ENCODE data around the gene LENEP. TPM values are rescaled to one million over a fixed set of nuclear protein-coding genes. Genes with fewer than 3 reads are reported as not detected.

Gene LENEP
- total RNA-seq, 2 experiments from 2014 or later: 0.78 to 2.3 TPM

DNA sequence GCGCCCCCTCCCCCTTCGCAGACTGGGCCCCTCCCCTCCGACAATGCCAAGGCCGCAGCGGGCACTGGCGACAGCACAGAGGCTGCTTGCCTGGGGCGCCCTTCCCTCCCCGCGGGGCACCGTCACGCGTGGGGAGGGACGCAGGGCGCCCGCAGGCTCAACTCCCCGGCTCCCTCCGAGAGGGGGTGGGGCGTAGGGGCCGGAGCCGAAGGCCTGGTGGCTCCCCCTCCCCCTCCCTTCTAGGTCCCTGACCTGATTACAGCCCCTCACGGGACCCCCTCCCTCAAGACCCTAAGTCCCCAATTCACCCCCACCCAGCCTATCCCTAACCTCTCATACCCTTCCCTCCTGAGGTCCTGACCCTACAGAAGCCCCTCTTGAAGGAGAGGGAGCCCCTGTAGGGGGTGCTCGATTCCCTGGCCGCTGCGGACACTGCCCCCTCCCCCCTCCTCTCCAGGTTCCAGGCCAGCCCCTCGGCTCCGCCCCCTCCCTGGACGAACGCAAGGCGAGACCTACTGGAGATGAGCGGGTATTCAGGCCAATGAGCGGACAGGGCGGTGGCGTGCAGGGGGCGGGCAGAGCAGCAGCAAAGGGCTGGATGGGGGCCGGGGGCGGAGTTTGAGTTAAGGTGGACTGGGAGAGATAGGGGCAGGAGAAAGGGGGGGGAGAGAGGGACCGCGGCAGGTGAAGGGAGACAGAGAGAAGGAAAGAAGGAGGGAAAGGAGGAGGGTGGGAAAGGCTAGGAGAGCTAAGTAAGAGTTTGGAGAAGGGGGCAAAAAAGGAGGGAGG lies 8.5 kb downstream of the LENEP start:
- peak overlapping the region; percentile 71 for H3K4me3 ChIP-seq (ENCODE audit: low read depth, low read length, poor library complexity, severe bottlenecking)
- TF ChIP-seq, protein P1, sequence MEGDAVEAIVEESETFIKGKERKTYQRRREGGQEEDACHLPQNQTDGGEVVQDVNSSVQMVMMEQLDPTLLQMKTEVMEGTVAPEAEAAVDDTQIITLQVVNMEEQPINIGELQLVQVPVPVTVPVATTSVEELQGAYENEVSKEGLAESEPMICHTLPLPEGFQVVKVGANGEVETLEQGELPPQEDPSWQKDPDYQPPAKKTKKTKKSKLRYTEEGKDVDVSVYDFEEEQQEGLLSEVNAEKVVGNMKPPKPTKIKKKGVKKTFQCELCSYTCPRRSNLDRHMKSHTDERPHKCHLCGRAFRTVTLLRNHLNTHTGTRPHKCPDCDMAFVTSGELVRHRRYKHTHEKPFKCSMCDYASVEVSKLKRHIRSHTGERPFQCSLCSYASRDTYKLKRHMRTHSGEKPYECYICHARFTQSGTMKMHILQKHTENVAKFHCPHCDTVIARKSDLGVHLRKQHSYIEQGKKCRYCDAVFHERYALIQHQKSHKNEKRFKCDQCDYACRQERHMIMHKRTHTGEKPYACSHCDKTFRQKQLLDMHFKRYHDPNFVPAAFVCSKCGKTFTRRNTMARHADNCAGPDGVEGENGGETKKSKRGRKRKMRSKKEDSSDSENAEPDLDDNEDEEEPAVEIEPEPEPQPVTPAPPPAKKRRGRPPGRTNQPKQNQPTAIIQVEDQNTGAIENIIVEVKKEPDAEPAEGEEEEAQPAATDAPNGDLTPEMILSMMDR (conservative IDR thresholded peaks at IDR 0.05; ENCODE audit: low read length): peak; percentile 74
- no peak for TF ChIP-seq EZH2phosphoT487 (IDR thresholded peaks at IDR 0.05; ENCODE audit: borderline replicate concordance, low read depth, low read length)
- peak overlapping the region; percentile 79; the same call in 1 of the 2 replicates for H2AFZ ChIP-seq (ENCODE audit: low read length)
- DNase-seq (ENCODE audit: low spot score): peak; percentile 98
- no TSS peak for BruUV-seq (replicated peaks)
- H3K9me2 ChIP-seq (ENCODE audit: insufficient read depth, low read length): no peaks in the 10 kb centered on the region
- H3K36me3 ChIP-seq (ENCODE audit: insufficient read depth, low read length): no peaks in the 10 kb centered on the region
- peaks cover 65% of the 10 kb centered on the region for H3K4me1 ChIP-seq (ENCODE audit: insufficient read depth, low read length, poor library complexity, severe bottlenecking)
- H3K9me3 ChIP-seq (ENCODE audit: low read length): no peaks in the 10 kb centered on the region
- POLR2A ChIA-PET: interaction anchor here (0.6 to 1.9 kb wide), 3 partner anchors 19 to 50 kb away, joined by 3 to 6 read pairs (median 4); partner anchors contain the start of genes FLAD1 and PBXIP1
- peak overlapping the region; percentile 92 for H3K27ac ChIP-seq (ENCODE audit: low read depth, low read length, poor library complexity, severe bottlenecking)
- intact Hi-C loops (cut with micrococcal nuclease; ENCODE audit: unreplicated experiment): loop anchor here (1.0 to 5.0 kb wide), 5 partner anchors 15 to 140 kb away; partner anchors contain the start of genes ADAM15 and EFNA4
- no peaks in the 10 kb centered on the region for H4K20me1 ChIP-seq (ENCODE audit: insufficient read depth, low read length)
- CTCF ChIA-PET (ENCODE audit: unreplicated experiment): interaction anchor here (1.7 kb wide), 1 partner anchor 15 kb away, joined by 5 read pairs; no protein-coding TSS in a partner anchor
- H3K4me2 ChIP-seq (ENCODE audit: low read length): peak overlapping the region; percentile 94
- peaks cover 10% of the 10 kb centered on the region; the same call in 1 of the 2 replicates for H3K79me2 ChIP-seq (ENCODE audit: insufficient read depth, low read depth, low read length)

DNA sequence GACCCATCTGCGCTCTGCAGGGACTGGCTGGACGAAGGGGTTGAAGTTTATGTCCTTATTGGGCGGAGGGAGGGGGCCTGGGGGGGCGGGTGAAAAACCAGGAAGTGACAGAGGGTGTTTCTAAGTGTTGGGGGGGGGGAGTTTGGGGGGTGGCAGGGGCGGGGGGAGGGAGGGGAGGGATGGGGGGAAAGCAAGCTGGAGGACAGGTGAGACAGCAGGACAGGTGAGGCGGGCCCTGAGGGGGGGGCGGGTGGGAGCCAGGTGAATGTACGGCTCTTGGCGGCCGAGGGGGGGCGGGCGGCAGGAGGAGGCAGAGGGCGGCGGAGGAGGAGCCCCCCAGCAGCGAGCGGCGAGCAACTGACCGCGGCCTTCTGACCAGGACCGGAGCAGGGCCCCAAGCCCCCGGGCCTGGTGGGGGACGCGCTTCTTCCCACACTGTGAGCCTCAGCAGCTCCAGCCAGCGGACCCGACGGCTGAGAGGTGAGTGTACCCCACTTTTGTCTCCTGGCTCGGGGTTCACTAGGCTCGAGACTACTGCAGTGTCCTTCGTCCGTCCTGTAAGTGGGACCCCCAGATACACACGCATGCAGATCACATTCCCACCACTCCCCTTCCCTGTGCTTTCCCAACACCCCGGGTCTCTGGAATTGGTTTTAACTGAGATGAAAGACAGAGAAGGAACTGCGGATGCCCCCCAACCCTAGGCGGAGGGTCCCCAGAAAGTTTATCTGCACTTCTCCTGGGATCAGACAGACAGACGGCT lies 9.3 kb downstream of the LENEP start, which contains the start of gene ZBTB7B:
ZBTB7B (plus strand) TSS at position 339 of the 763 bp plus-strand sequence. CDS start 11,859 bp downstream, outside the sequence.
- CTCF ChIA-PET (ENCODE audit: unreplicated experiment): interaction anchor here (1.7 kb wide), 1 partner anchor 15 kb away, joined by 5 read pairs; no protein-coding TSS in a partner anchor
- POLR2A ChIA-PET: interaction anchor here (0.5 to 2.0 kb wide), 2 partner anchors 14 to 572 kb away, joined by 3 to 10 read pairs; no protein-coding TSS in a partner anchor
- no TSS peak for BruUV-seq (replicated peaks)
- no peaks in the 10 kb centered on the region for H3K9me2 ChIP-seq (ENCODE audit: insufficient read depth, low read length)
- H3K79me2 ChIP-seq (ENCODE audit: insufficient read depth, low read depth, low read length): peaks cover 10% of the 10 kb centered on the region; the same call in 1 of the 2 replicates
- H3K9me3 ChIP-seq (ENCODE audit: low read length): no peaks in the 10 kb centered on the region
- TF ChIP-seq EZH2phosphoT487 (IDR thresholded peaks at IDR 0.05; ENCODE audit: borderline replicate concordance, low read depth, low read length): no peak
- TF ChIP-seq, protein P1 (conservative IDR thresholded peaks at IDR 0.05; ENCODE audit: low read length): no peak
- peak within 1 kb of the TSS; percentile 92 for H3K27ac ChIP-seq (ENCODE audit: low read depth, low read length, poor library complexity, severe bottlenecking)
- no peaks in the 10 kb centered on the region for H3K36me3 ChIP-seq (ENCODE audit: insufficient read depth, low read length)
- H4K20me1 ChIP-seq (ENCODE audit: insufficient read depth, low read length): no peaks in the 10 kb centered on the region
- H3K4me1 ChIP-seq (ENCODE audit: insufficient read depth, low read length, poor library complexity, severe bottlenecking): peaks cover 69% of the 10 kb centered on the region
- DNase-seq (ENCODE audit: low spot score): no peak
- intact Hi-C loops (cut with micrococcal nuclease; ENCODE audit: unreplicated experiment): loop anchor here (1.0 to 5.0 kb wide), 3 partner anchors 15 to 140 kb away; no protein-coding TSS in a partner anchor
- H3K4me2 ChIP-seq (ENCODE audit: low read length): peak within 1 kb of the TSS; percentile 94
- H3K4me3 ChIP-seq (ENCODE audit: low read depth, low read length, poor library complexity, severe bottlenecking): peak within 1 kb of the TSS; percentile 87
- peak within 1 kb of the TSS; percentile 23; the same call in 1 of the 2 replicates for H2AFZ ChIP-seq (ENCODE audit: low read length)
